ENCODE results near the gene POLR2J2.
"Not testable (repeated sequence)": the region's sequence is repeated elsewhere in the genome, so short reads cannot be mapped to it uniquely, and the experiment has no call there.

Gene POLR2J2

DNA sequence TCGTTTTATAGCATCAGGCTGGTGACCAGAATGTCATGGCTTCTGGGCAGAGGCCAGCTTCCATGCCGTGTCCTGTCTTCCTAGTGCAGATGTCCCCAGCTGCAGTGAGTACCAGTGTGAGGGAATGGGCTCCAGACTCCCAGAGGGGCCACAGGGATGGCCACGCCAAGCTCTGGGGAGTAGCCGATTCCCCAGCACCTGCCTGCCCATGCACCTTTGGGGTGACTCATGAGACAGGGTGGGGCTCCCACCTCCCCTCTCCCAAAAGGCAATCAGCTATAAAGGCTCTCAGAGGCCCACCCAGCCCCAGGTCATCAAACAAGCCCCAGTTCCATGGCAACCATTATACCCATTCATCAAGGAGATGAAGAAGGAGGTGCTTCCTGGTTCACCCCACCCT, 21.5 kb downstream of the POLR2J2 start, which contains the start of gene SPDYE2B:
SPDYE2B (plus strand) TSS at position 396 of the 400 bp plus-strand sequence. CDS start 2,030 bp downstream, outside the sequence.
- not testable (repeated sequence) for H3K4me3 ChIP-seq (ENCODE audit: low read length); H3K36me3 ChIP-seq (ENCODE audit: insufficient read depth, low read length); H3K4me2 ChIP-seq (ENCODE audit: low read length); H3K9me3 ChIP-seq (replicated peaks; ENCODE audit: low read length); H3K4me1 ChIP-seq (ENCODE audit: control insufficient read depth, insufficient read depth, low read length); H3K9ac ChIP-seq (ENCODE audit: low read depth, low read length); H3K27me3 ChIP-seq (ENCODE audit: control insufficient read depth, insufficient read depth, low read length)

DNA sequence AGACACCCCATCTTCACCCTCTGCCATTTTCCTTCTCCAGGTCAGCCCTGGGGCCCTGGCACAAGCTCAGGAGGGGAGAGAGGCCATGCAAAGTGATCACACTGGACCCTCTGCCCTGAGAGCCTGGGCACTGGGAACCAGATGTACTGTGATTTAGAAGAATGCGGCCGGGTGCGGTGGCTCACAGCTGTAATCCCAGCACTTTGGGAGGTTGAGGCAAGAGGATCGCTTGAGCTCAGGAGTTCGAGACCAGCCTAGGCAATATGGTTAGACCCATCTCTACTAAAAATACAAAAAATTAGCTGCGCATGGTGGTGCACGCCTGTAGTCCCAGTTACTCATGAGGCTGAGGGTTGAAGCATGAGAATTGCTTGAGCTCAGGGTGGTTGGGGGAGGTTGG, 23.6 kb downstream of the POLR2J2 start:
- H3K36me3 ChIP-seq (ENCODE audit: insufficient read depth, low read length); H3K9ac ChIP-seq (ENCODE audit: low read depth, low read length): not testable (repeated sequence)

DNA sequence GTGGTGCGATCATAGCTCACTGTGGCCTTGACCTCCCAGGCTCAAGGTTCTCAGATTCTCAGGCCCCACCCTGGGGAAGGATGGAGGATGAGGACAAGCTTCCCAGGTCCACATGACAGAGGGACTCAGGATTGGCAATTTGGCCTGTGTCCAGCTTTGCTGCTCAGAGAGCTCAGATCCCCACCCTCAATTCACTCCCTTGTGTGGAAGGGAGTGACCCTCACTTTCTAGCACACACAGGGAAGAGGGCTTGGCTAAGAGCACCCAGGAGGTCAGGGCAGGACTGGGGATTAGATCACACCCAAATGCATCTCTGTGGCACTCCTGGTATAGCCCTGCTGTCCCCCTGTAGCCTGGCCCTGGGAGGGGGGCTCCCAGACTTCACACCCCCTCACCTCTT, 28.1 kb downstream of the POLR2J2 start:
- H3K9me3 ChIP-seq (replicated peaks; ENCODE audit: low read length); H3K9ac ChIP-seq (ENCODE audit: low read depth, low read length); H3K4me1 ChIP-seq (ENCODE audit: control insufficient read depth, insufficient read depth, low read length); H3K36me3 ChIP-seq (ENCODE audit: insufficient read depth, low read length); H3K4me3 ChIP-seq (ENCODE audit: low read length); H3K27me3 ChIP-seq (ENCODE audit: control insufficient read depth, insufficient read depth, low read length); H3K4me2 ChIP-seq (ENCODE audit: low read length): not testable (repeated sequence)

More for the DNA sequence above, 23.6 kb downstream of the POLR2J2 start:
- not testable (repeated sequence) for H3K4me1 ChIP-seq (ENCODE audit: control insufficient read depth, insufficient read depth, low read length); H3K9me3 ChIP-seq (replicated peaks; ENCODE audit: low read length); H3K4me3 ChIP-seq (ENCODE audit: low read length); H3K4me2 ChIP-seq (ENCODE audit: low read length); H3K27me3 ChIP-seq (ENCODE audit: control insufficient read depth, insufficient read depth, low read length)

DNA sequence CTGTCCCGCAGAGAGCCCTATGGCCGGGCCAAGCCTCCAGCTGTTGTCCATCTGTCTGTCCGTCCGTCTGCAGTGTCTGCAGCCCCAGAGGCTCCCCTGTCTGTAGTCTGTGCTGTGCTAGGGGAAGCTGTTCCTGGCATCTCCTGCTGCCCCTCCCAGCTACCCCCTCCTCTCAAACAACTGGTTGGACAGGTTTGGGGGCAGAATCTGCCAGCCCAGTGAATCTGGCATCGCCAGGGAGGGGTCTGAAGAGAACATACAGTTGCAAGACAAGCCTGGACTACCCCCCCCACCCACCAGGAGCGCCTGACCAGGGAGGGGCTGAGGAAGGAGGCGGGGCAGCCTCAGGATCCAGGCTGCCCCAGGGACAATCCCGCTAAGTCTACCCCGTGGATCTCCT, 28.8 kb downstream of the POLR2J2 start, which contains the start of gene UPK3BL1:
UPK3BL1 (minus strand) TSS at position 101 of the 400 bp plus-strand sequence; CDS start at position 51, 50 bp downstream.
- H3K4me3 ChIP-seq (ENCODE audit: low read length); H3K27me3 ChIP-seq (ENCODE audit: control insufficient read depth, insufficient read depth, low read length); H3K9ac ChIP-seq (ENCODE audit: low read depth, low read length); H3K4me1 ChIP-seq (ENCODE audit: control insufficient read depth, insufficient read depth, low read length); H3K36me3 ChIP-seq (ENCODE audit: insufficient read depth, low read length); H3K9me3 ChIP-seq (replicated peaks; ENCODE audit: low read length); H3K4me2 ChIP-seq (ENCODE audit: low read length): not testable (repeated sequence)

DNA sequence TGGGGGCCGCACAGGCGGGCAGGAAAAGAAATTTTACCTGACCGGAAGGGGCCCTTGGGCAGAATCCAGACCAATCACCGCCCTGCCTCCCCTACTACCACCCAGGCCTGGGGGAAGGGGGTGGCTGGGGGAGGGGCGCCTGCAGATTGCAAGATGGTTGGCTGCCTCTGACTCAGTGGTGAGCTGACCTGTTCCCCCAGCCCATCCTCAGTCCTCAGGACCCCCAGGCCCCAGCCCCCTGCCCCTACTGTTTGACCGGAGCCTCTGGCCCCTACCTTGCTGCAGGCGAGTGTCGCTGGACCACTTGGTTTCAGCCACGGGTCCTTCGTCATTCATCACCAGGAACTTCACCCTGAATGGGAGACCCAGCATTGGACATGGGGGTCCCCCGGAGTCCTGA, 32.6 kb downstream of the POLR2J2 start:
- H3K36me3 ChIP-seq (ENCODE audit: insufficient read depth, low read length); H3K4me1 ChIP-seq (ENCODE audit: control insufficient read depth, insufficient read depth, low read length); H3K27me3 ChIP-seq (ENCODE audit: control insufficient read depth, insufficient read depth, low read length); H3K4me2 ChIP-seq (ENCODE audit: low read length); H3K9me3 ChIP-seq (replicated peaks; ENCODE audit: low read length); H3K9ac ChIP-seq (ENCODE audit: low read depth, low read length); H3K4me3 ChIP-seq (ENCODE audit: low read length): not testable (repeated sequence)

DNA sequence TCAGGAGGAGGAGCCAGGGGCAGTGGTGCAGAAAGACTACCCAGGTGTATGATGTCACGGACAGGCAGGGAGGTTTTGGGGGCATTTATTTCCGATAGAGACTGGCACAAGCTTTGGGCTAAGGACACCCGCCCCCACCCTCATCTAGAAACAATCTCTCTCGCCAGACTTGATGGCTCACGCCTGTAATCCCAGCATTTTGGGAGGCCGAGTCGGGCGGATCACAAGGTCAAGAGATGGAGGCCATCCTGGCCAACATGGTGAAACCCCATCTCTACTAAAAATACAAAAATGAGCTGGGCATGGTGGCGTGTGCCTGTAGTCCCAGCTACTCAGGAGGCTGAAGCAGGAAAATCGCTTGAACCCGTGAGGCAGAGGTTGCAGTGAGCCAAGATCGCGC, 34.5 kb downstream of the POLR2J2 start:
- not testable (repeated sequence) for H3K4me1 ChIP-seq (ENCODE audit: control insufficient read depth, insufficient read depth, low read length); H3K9ac ChIP-seq (ENCODE audit: low read depth, low read length); H3K27me3 ChIP-seq (ENCODE audit: control insufficient read depth, insufficient read depth, low read length); H3K4me2 ChIP-seq (ENCODE audit: low read length); H3K9me3 ChIP-seq (replicated peaks; ENCODE audit: low read length); H3K36me3 ChIP-seq (ENCODE audit: insufficient read depth, low read length); H3K4me3 ChIP-seq (ENCODE audit: low read length)

DNA sequence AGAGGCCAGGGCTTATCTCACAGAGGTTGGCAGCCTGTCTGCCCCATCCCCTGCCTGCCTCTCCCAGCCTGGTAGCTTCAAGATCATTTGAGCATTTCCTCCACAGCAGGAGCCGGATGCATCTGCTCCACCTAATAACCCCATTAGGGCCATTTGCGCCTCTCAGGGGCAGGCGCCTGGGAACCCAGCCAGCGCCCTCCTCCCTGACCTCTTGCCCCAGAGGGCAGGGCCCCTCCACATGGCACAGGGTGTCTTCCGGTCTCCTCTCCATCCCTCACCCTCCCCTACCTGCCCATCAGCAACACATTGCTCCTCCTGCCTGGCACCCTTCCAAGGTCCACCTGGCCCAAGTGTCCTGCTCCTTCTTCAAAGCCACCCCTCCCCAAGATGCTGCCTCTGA, 36.1 kb downstream of the POLR2J2 start:
- not testable (repeated sequence) for H3K4me3 ChIP-seq (ENCODE audit: low read length); H3K9me3 ChIP-seq (replicated peaks; ENCODE audit: low read length); H3K27me3 ChIP-seq (ENCODE audit: control insufficient read depth, insufficient read depth, low read length); H3K4me2 ChIP-seq (ENCODE audit: low read length); H3K9ac ChIP-seq (ENCODE audit: low read depth, low read length); H3K4me1 ChIP-seq (ENCODE audit: control insufficient read depth, insufficient read depth, low read length); H3K36me3 ChIP-seq (ENCODE audit: insufficient read depth, low read length)

DNA sequence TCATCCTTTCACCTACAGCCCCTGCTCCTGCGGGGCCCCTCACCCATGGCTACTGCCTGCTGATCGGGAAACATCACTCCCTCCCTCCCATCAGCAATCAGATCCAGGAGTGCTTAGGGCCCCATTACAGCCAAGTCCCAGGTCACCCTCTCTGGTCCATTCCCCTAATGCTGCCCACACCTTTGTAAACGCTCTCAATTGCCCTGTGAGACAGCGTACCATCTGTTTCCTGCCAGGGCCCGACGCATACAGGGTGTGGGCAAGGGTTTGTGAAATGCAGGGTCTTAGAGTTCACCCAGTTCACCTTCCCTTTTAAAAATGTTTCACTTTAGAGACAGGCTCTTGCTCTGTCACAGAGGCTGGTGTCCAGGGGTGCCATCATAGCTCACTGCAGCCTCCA, 37.2 kb downstream of the POLR2J2 start:
- not testable (repeated sequence) for H3K36me3 ChIP-seq (ENCODE audit: insufficient read depth, low read length); H3K4me3 ChIP-seq (ENCODE audit: low read length); H3K4me1 ChIP-seq (ENCODE audit: control insufficient read depth, insufficient read depth, low read length); H3K4me2 ChIP-seq (ENCODE audit: low read length); H3K27me3 ChIP-seq (ENCODE audit: control insufficient read depth, insufficient read depth, low read length); H3K9ac ChIP-seq (ENCODE audit: low read depth, low read length); H3K9me3 ChIP-seq (replicated peaks; ENCODE audit: low read length)

DNA sequence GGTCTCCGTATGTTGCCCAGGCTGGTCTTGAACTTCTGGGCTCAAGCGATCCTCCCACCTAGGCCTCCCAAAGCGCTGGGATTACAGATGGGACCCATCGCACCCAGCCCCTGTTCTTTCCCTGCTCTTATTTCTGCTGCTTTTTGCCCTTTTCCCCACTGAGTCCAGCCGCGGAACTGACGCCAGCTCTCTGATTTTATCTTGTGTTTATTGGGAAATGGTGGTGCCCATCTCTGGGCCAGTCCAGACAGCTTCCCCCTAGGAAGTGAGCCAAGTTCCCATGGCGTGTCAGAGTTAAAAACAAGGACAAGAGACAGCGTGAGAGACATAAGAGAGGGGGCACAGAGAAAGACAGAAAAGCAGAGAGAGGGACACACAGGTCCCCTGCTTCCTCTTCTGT, 40.8 kb downstream of the POLR2J2 start:
- H3K9ac ChIP-seq (ENCODE audit: low read depth, low read length); H3K27me3 ChIP-seq (ENCODE audit: control insufficient read depth, insufficient read depth, low read length); H3K4me1 ChIP-seq (ENCODE audit: control insufficient read depth, insufficient read depth, low read length); H3K36me3 ChIP-seq (ENCODE audit: insufficient read depth, low read length); H3K9me3 ChIP-seq (replicated peaks; ENCODE audit: low read length); H3K4me2 ChIP-seq (ENCODE audit: low read length); H3K4me3 ChIP-seq (ENCODE audit: low read length): not testable (repeated sequence)

DNA sequence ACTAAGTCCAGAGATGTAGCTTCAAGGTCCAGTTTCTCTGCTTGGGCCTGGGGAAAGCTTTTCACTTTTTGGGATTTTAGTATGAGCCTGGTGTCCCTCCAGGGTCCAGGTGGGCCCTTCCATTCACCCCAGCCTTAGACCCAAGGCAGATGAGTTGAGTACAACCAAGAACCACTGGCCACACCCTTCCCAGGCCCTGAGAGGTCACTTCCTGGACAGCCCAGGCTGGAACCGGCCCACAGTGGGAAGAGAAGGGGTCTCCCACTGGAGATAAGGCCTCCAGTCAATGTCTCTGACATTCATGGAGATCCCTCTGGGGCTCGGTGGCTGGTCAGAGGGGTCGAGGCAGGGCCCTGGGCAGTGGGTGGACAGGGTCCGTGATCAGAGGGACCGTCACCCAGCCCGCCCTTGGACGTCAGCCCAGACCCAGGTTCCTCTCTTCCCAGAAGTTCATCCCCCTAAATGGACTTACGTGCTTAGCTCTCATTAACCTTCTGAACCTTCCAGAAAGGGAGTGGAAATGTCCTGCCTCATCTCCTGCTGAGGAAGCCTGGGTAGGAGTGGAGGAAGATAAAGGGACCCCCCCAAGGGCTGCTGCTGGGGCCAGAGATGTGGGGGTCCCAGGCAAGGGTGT, 44.1 kb downstream of the POLR2J2 start:
- not testable (repeated sequence) for H3K36me3 ChIP-seq (ENCODE audit: insufficient read depth, low read length); H3K9me3 ChIP-seq (replicated peaks; ENCODE audit: low read length); H3K4me2 ChIP-seq (ENCODE audit: low read length); H3K4me3 ChIP-seq (ENCODE audit: low read length); H3K27me3 ChIP-seq (ENCODE audit: control insufficient read depth, insufficient read depth, low read length); H3K4me1 ChIP-seq (ENCODE audit: control insufficient read depth, insufficient read depth, low read length); H3K9ac ChIP-seq (ENCODE audit: low read depth, low read length)

DNA sequence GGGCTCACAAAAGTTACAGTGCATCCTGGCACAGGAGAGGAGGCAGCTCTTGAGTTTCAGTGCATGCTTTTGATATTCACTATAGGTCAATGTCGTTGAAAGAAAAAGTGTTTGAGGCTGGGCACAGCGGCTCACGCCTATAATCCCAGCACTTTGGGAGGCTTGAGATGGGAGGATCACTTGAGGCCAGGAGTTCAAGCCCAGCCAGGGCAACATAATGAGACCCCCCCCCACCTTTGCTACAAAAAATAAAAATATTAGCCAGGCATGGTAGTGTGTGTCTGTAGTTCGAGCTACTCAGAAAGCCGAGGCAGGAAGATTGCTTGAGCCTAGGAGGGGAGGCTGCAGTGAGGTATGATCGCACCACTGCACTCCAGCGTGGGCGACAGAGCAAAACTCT, 53.3 kb downstream of the POLR2J2 start:
- H3K4me3 ChIP-seq (ENCODE audit: low read length); H3K4me1 ChIP-seq (ENCODE audit: control insufficient read depth, insufficient read depth, low read length); H3K4me2 ChIP-seq (ENCODE audit: low read length); H3K9ac ChIP-seq (ENCODE audit: low read depth, low read length); H3K27me3 ChIP-seq (ENCODE audit: control insufficient read depth, insufficient read depth, low read length); H3K9me3 ChIP-seq (replicated peaks; ENCODE audit: low read length); H3K36me3 ChIP-seq (ENCODE audit: insufficient read depth, low read length): not testable (repeated sequence)

DNA sequence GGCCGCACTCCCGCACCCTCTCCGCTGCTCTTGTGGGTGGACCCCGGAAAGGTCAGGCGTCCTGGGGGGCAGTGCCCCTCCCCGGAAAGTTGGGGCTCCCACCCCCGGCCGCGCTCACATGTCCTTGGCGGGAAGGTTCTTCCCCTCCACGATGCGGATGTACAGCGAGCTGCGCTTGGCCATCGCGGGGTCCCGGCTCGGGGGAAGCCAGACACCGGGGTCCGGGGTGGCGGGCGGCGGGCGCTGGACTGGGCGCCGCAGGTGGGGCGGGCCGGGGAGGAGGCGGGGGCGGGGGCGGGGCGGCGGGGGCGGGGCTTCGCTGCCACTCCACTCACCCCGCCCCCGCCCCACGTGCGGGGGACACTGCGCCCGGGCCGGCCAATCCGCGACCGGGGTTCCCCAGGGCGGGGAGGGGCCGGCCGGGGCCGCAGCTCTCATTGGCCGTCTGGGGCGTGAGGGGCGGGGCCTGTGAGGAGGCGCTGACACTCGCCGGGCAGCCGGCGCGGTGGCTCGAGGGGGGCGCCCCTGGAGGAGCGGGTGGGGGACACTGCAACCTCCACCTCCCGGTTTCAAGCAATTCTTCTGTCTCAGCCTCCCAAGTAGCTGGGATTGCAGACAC, 54.8 kb downstream of the POLR2J2 start, which contains the start of gene RASA4:
RASA4 (minus strand) TSS at position 250 of the 619 bp plus-strand sequence; CDS start at position 183, 67 bp downstream.
- not testable (repeated sequence) for H3K36me3 ChIP-seq (ENCODE audit: insufficient read depth, low read length); H3K27me3 ChIP-seq (ENCODE audit: control insufficient read depth, insufficient read depth, low read length); H3K9me3 ChIP-seq (replicated peaks; ENCODE audit: low read length); H3K4me1 ChIP-seq (ENCODE audit: control insufficient read depth, insufficient read depth, low read length); H3K9ac ChIP-seq (ENCODE audit: low read depth, low read length)
- Histone ChIP-seq H3K4me3 (ENCODE audit: low read length) (peak within 1 kb of the TSS; percentile 55), H3K4me2 (ENCODE audit: low read length) (peak within 1 kb of the TSS; percentile 49)

All from skeletal muscle satellite cell (primary cell).